Endothelial cell of umbilical vein (primary cell): Measurements from ENCODE around the gene PROK1. TPM values are rescaled to one million over a fixed set of nuclear protein-coding genes. Genes with fewer than 3 reads are reported as not detected.

Experiments
- BruUV-seq: library from RNA; stranded (reverse); fragments of 400-500 nt; replicated peaks from 2 replicates; lab custom pipeline; 2021; lab: Mats Ljungman, UMichigan
- CTCF ChIA-PET: fragments of 300-600, 350-600 bp; sonication (Branson Sonifier 250); formaldehyde crosslinking; loops from one replicate; lab custom pipeline; 2021; ENCODE audit warnings: antibody characterized with exemption, inconsistent platforms; lab: Charles Lee
- POLR2A ChIA-PET: fragments of 300-600, 350-600 bp; sonication (Branson Sonifier 250); formaldehyde crosslinking; loops from one replicate; lab custom pipeline; 2021; ENCODE audit warnings: antibody characterized with exemption, inconsistent platforms; lab: Charles Lee
- DNase-seq: peaks from one replicate; pipeline ENCODE4 v3.0.0-alpha.2; 2011; ENCODE audit warnings: low read depth, low spot score
- FAIRE-seq: peaks from 2 replicates; lab custom pipeline; 2011; peaks lifted over from hg19 to GRCh38; lab: Jason Lieb, UNC
- H2AFZ ChIP-seq: 2 replicates; pipeline ENCODE4 v1.6.0; 2012; ENCODE audit warnings: low read depth, low read length, control low read depth, inconsistent platforms
- H3K27ac ChIP-seq: 2 replicates; pipeline ENCODE4 v1.5.1; 2011; ENCODE audit warnings: low read depth, mild to moderate bottlenecking, control low read depth, low read length, moderate library complexity; ENCODE audit not compliant: insufficient read depth
- H3K27me3 ChIP-seq, 2 experiments: 2 replicates each; pipeline versions ENCODE4 v1.6.0 to v1.6.1; 2011; ENCODE audit warnings: low read length in 2 of 2, mixed read lengths in 1 of 2; ENCODE audit not compliant: control insufficient read depth in 2 of 2, insufficient read depth in 2 of 2
- H3K36me3 ChIP-seq, 2 experiments: 2 replicates in 1 of 2; 3 replicates in 1 of 2; pipeline ENCODE4 v1.5.1; 2011; ENCODE audit warnings: low read length in 2 of 2, mild to moderate bottlenecking in 1 of 2, moderate library complexity in 1 of 2; ENCODE audit not compliant: control insufficient read depth in 2 of 2, insufficient read depth in 2 of 2; ENCODE audit errors: extremely low read depth in 1 of 2
- H3K4me1 ChIP-seq: 3 replicates; pipeline ENCODE4 v1.5.1; 2011; ENCODE audit warnings: mild to moderate bottlenecking, low read length; ENCODE audit not compliant: control insufficient read depth, insufficient read depth; ENCODE audit errors: extremely low read depth
- H3K4me2 ChIP-seq: 2 replicates; pipeline ENCODE4 v1.6.1; 2011; ENCODE audit warnings: low read length, control low read depth, mixed read lengths; ENCODE audit not compliant: insufficient read depth
- H3K4me3 ChIP-seq, 3 experiments: fragments of 200-600 bp in 1 of 3; sonication (generic), shearing (Covaris generic) in 1 of 3; replicated peaks in 1 of 3; 2 replicates each; pipeline ENCODE4 v1.5.1; 2011 to 2016; ENCODE audit warnings: control low read depth in 3 of 3, low read length in 3 of 3, mild to moderate bottlenecking in 2 of 3, inconsistent platforms in 1 of 3, low read depth in 1 of 3, moderate library complexity in 1 of 3; ENCODE audit not compliant: insufficient read depth in 1 of 3
- H3K79me2 ChIP-seq: 2 replicates; pipeline ENCODE4 v1.6.0; 2012; ENCODE audit warnings: low read length, inconsistent platforms; ENCODE audit not compliant: control insufficient read depth, insufficient read depth
- H3K9ac ChIP-seq: replicated peaks from 2 replicates; pipeline ENCODE3; 2011; ENCODE audit warnings: low read length, control low read depth; ENCODE audit not compliant: insufficient read depth; ENCODE audit errors: extremely low read depth
- H3K9me1 ChIP-seq: replicated peaks from 3 replicates; pipeline ENCODE4 v1.6.0; 2011; ENCODE audit warnings: mild to moderate bottlenecking, low read length; ENCODE audit not compliant: control insufficient read depth, insufficient read depth; ENCODE audit errors: extremely low read depth
- H3K9me3 ChIP-seq: replicated peaks from 2 replicates; pipeline ENCODE4 v1.5.1; 2012; ENCODE audit warnings: low read length, inconsistent platforms; ENCODE audit not compliant: control insufficient read depth, insufficient read depth
- H4K20me1 ChIP-seq: replicated peaks from 2 replicates; pipeline ENCODE3; 2011; ENCODE audit warnings: mild to moderate bottlenecking, low read length; ENCODE audit not compliant: control insufficient read depth, insufficient read depth; ENCODE audit errors: extremely low read depth
- EZH2 ChIP-seq: IDR thresholded peaks from 2 replicates; pipeline ENCODE4 v1.6.1; 2012; ENCODE audit warnings: borderline replicate concordance, low read depth, mild to moderate bottlenecking, moderate library complexity, low read length, inconsistent platforms; ENCODE audit not compliant: severe bottlenecking
- FOS ChIP-seq: IDR thresholded peaks from 2 replicates; pipeline ENCODE4 v1.6.1; 2011; ENCODE audit warnings: mild to moderate bottlenecking, low read length, moderate library complexity, borderline replicate concordance; ENCODE audit not compliant: insufficient read depth
- GATA2 ChIP-seq: IDR thresholded peaks from 2 replicates; pipeline ENCODE4 v1.7.0; 2011; ENCODE audit warnings: low read depth, mild to moderate bottlenecking, moderate library complexity, mixed read lengths, low read length; ENCODE audit not compliant: insufficient read length, insufficient read depth
- JUN ChIP-seq: IDR thresholded peaks from 2 replicates; pipeline ENCODE4 v1.6.1; 2011; ENCODE audit warnings: borderline replicate concordance, low read depth; ENCODE audit not compliant: insufficient read length, insufficient read depth
- MYC ChIP-seq: IDR thresholded peaks from one replicate; pipeline ENCODE4 v1.6.1; 2011; ENCODE audit warnings: mild to moderate bottlenecking, low read depth, low read length
- POLR2A ChIP-seq: IDR thresholded peaks from 2 replicates; pipeline ENCODE4 v1.6.1; 2012; ENCODE audit warnings: low read depth, mild to moderate bottlenecking, control low read depth, low read length
- POLR2AphosphoS5 ChIP-seq: IDR thresholded peaks from 2 replicates; pipeline ENCODE4 v1.6.1; 2012; ENCODE audit warnings: low read depth, mild to moderate bottlenecking, control low read depth, low read length, moderate library complexity; ENCODE audit not compliant: insufficient read depth
- dilution Hi-C: fragments of 300-500 bp; cut with MboI; formaldehyde crosslinking; loops from one replicate; pipeline ENCODE4 v1.15.0; 2019; ENCODE audit warnings: low sequenced_read_pairs; ENCODE audit not compliant: extremely low pct_ligation_motif_present
- intact Hi-C: fragments of 100-400 bp; cut with micrococcal nuclease; formaldehyde crosslinking; loops from one replicate; pipeline ENCODE4 v1.10.0; 2022
- polyA plus RNA-seq, 4 experiments: library from polyadenylated mRNA; depleted of rRNA in 3 of 4; stranded (reverse) in 3 of 4; unstranded in 1 of 4; fragments of >200 nt; gene quantifications; 2 replicates each; pipeline versions ENCODE4 v1.2.1 to v1.2.3, GENCODE V29; 2011 to 2012; ENCODE audit warnings: missing spikeins in 1 of 4
- total RNA-seq: library from RNA; stranded (reverse); gene quantifications from 2 replicates; pipeline ENCODE4 v1.2.3, GENCODE V29; 2021
- TF ChIP-seq, protein P1 (sequence below), 2 donors: IDR thresholded peaks; 1 replicate in 1 of 2; 2 replicates in 1 of 2; pipeline ENCODE4 v1.5.1; 2011; ENCODE audit warnings: low read length in 2 of 2, mild to moderate bottlenecking in 2 of 2, moderate library complexity in 2 of 2, control low read depth in 1 of 2, inconsistent platforms in 1 of 2, low read depth in 1 of 2; ENCODE audit not compliant: insufficient read depth in 1 of 2; ENCODE audit errors: extremely low read depth in 1 of 2
- TF ChIP-seq, protein P2 (sequence below): IDR thresholded peaks from 2 replicates; pipeline ENCODE4 v1.6.1; 2011; ENCODE audit not compliant: insufficient read depth, insufficient read length

PROK1 gene
- total and polyA plus RNA-seq, 2 donors (not counting 3 experiments of a cell fraction or from before 2014, with no cell fraction given): not detected

- FAIRE-seq: no peak
- no peak overlapping the region for H3K4me2 ChIP-seq
- no peaks in the 10 kb centered on the region for H3K9me3 ChIP-seq
- H3K4me1 ChIP-seq: no peaks in the 10 kb centered on the region
- no peaks in the 10 kb centered on the region for H3K9me1 ChIP-seq
- no peaks in the 10 kb centered on the region for H3K36me3 ChIP-seq
- H2AFZ ChIP-seq: no peak overlapping the region
- DNase-seq: no peak
- H4K20me1 ChIP-seq: no peaks in the 10 kb centered on the region
- no peak overlapping the region for H3K4me3 ChIP-seq
- BruUV-seq: no TSS peak
- no peak overlapping the region for H3K9ac ChIP-seq
- H3K79me2 ChIP-seq: no peaks in the 10 kb centered on the region
- TF ChIP-seq, protein P1, sequence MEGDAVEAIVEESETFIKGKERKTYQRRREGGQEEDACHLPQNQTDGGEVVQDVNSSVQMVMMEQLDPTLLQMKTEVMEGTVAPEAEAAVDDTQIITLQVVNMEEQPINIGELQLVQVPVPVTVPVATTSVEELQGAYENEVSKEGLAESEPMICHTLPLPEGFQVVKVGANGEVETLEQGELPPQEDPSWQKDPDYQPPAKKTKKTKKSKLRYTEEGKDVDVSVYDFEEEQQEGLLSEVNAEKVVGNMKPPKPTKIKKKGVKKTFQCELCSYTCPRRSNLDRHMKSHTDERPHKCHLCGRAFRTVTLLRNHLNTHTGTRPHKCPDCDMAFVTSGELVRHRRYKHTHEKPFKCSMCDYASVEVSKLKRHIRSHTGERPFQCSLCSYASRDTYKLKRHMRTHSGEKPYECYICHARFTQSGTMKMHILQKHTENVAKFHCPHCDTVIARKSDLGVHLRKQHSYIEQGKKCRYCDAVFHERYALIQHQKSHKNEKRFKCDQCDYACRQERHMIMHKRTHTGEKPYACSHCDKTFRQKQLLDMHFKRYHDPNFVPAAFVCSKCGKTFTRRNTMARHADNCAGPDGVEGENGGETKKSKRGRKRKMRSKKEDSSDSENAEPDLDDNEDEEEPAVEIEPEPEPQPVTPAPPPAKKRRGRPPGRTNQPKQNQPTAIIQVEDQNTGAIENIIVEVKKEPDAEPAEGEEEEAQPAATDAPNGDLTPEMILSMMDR (IDR thresholded peaks at IDR 0.05; ENCODE audit: extremely low read depth in 1 of 2, insufficient read depth in 1 of 2, low read depth in 1 of 2, low read length in 2 of 2): no peak
- no peak for TF ChIP-seq EZH2
- no peak for TF ChIP-seq MYC
- TF ChIP-seq POLR2A: no peak
- no peak for TF ChIP-seq GATA2
- no peak for TF ChIP-seq POLR2AphosphoS5
- no peak for TF ChIP-seq JUN
- TF ChIP-seq, protein P2, sequence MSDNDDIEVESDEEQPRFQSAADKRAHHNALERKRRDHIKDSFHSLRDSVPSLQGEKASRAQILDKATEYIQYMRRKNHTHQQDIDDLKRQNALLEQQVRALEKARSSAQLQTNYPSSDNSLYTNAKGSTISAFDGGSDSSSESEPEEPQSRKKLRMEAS: no peak
- no peak for TF ChIP-seq FOS
- dilution Hi-C loops (no loop called here), intact Hi-C loops (no loop called here)
- ChIA-PET CTCF (interaction anchor here (0.7 to 2.6 kb wide), 3 partner anchors 26 to 225 kb away, joined by 3 to 11 read pairs (median 8); no protein-coding TSS in a partner anchor), POLR2A (no interaction called here)
- H3K27ac ChIP-seq: no peak overlapping the region
- H3K27me3 ChIP-seq: peaks cover 9 to 16% of the 10 kb centered on the region in 2 experiments
Measured at GRCh38 chr1:110433803-110434202, 17.1 kb upstream of the PROK1 start.
